Measurements from ENCODE around the gene LMO7. TPM values are rescaled to one million over a fixed set of nuclear protein-coding genes. Genes with fewer than 3 reads are reported as not detected.

Gene LMO7
- polyA plus RNA-seq, 1 experiment: 76.9 TPM

DNA sequence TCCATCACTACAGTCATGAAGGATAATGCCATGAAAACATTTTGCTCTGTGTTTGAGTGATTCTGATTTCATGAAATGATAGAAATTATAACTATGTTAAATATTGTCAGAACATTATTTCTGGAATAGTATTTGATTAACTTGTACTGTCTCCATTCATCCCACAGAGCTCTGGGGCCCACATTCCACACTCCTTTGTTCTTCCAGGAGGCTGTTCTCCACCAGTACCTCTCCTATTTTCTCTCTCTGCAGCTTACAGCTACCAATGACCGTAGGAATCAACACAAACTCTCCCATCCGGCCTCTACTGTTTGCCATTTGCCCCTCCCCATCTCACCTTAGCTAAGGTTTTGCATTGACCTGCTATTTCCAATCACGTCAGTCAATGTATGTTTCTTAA, 240.9 kb downstream of the LMO7 start:
- Histone ChIP-seq H3K9me3 (ENCODE audit: control insufficient read depth, insufficient read depth, low read length) (no peaks in the 10 kb centered on the region), H3K27ac (ENCODE audit: low read depth, low read length) (no peak overlapping the region), H3K4me3 (ENCODE audit: low read depth, low read length) (no peak overlapping the region), H3K27me3 (ENCODE audit: control insufficient read depth, insufficient read depth, low read length) (peaks cover 4% of the 10 kb centered on the region)
- no peak for DNase-seq (ENCODE audit: low read depth, low spot score)
- TF ChIP-seq, protein P1, sequence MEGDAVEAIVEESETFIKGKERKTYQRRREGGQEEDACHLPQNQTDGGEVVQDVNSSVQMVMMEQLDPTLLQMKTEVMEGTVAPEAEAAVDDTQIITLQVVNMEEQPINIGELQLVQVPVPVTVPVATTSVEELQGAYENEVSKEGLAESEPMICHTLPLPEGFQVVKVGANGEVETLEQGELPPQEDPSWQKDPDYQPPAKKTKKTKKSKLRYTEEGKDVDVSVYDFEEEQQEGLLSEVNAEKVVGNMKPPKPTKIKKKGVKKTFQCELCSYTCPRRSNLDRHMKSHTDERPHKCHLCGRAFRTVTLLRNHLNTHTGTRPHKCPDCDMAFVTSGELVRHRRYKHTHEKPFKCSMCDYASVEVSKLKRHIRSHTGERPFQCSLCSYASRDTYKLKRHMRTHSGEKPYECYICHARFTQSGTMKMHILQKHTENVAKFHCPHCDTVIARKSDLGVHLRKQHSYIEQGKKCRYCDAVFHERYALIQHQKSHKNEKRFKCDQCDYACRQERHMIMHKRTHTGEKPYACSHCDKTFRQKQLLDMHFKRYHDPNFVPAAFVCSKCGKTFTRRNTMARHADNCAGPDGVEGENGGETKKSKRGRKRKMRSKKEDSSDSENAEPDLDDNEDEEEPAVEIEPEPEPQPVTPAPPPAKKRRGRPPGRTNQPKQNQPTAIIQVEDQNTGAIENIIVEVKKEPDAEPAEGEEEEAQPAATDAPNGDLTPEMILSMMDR (IDR thresholded peaks at IDR 0.05; ENCODE audit: low read depth, low read length): no peak
- ChIA-PET CTCF (interaction anchor here (0.6 to 6.6 kb wide), 28 partner anchors 8 to 1103 kb away, joined by 3 to 132 read pairs (median 4); no protein-coding TSS in a partner anchor), POLR2A (no interaction called here)

- no peak for DNase-seq (ENCODE audit: low read depth, low spot score)
- ChIA-PET POLR2A (no interaction called here), CTCF (no interaction called here)
- Histone ChIP-seq H3K9me3 (ENCODE audit: control insufficient read depth, insufficient read depth, low read length) (no peaks in the 10 kb centered on the region), H3K27ac (ENCODE audit: low read depth, low read length) (no peak overlapping the region), H3K27me3 (ENCODE audit: control insufficient read depth, insufficient read depth, low read length) (peaks cover 4% of the 10 kb centered on the region), H3K4me3 (ENCODE audit: low read depth, low read length) (no peak overlapping the region)
- TF ChIP-seq, protein P1 (IDR thresholded peaks at IDR 0.05; ENCODE audit: low read depth, low read length): no peak
Observed at GRCh38 chr13:75879656-75880055, 243.5 kb downstream of the LMO7 start.

DNA sequence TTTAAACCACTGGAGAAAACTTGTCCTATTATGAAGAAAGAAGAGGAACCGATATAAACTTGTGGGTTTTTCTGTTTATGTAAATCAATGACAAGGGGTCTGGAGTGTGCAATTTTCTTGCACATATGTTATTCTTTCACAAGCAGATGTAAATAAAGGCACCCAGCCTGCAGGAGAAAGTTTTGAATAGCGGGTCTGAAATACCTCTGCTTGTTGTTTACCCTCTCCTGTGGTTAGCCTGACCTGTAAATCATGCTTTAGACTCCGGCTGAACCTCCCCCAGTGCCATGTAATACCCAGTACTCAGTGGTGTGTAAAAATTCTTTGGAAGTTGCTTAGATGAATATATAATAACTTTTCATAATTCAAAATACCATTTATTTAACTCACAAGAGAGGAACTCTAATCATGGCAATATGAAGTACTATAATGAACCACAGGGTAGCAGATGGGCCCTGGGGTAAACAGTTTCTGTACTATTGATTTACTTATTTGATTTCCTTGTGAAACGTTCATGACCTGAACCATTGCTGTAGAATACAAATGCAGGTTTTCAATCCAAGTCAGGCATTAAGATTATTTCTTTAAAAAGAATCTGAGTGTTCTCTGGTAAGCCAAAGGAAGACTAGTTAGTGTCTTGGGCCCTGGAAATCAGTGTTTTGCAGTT, 245.1 kb downstream of the LMO7 start:
- peaks cover 4% of the 10 kb centered on the region for H3K27me3 ChIP-seq (ENCODE audit: control insufficient read depth, insufficient read depth, low read length)
- H3K27ac ChIP-seq (ENCODE audit: low read depth, low read length): no peak overlapping the region
- ChIA-PET POLR2A (no interaction called here), CTCF (interaction anchor here (0.6 to 2.3 kb wide), 3 partner anchors 11 to 593 kb away, joined by 3 to 12 read pairs (median 4); no protein-coding TSS in a partner anchor)
- no peak overlapping the region for H3K4me3 ChIP-seq (ENCODE audit: low read depth, low read length)
- DNase-seq (ENCODE audit: low read depth, low spot score): peak; percentile 76
- no peaks in the 10 kb centered on the region for H3K9me3 ChIP-seq (ENCODE audit: control insufficient read depth, insufficient read depth, low read length)
- TF ChIP-seq, protein P1 (IDR thresholded peaks at IDR 0.05; ENCODE audit: low read depth, low read length): 0 out of 2 replicates have a peak, but pooled peaks have one; percentile 6

DNA sequence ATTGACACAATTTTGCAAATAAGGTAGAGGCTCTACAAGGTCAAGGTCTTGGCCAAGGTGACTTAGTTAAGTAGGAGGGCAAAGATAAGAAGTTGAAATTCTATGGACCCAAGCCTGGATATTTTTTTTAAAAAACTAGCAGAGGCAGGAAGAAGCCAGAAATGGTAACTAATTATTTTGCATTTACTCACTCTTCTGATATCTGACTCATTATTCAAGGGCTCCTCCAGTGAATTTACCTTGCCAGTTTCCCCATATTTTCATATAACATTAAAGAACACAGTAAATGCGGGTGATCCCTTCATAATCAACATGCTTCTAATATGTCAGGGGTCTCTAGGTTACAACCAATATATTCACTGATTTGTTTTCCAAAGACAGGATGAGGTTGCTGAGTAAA, 246.1 kb downstream of the LMO7 start:
- peaks cover 9% of the 10 kb centered on the region for H3K27me3 ChIP-seq (ENCODE audit: control insufficient read depth, insufficient read depth, low read length)
- DNase-seq (ENCODE audit: low read depth, low spot score): no peak
- TF ChIP-seq, protein P1 (IDR thresholded peaks at IDR 0.05; ENCODE audit: low read depth, low read length): no peak
- H3K27ac ChIP-seq (ENCODE audit: low read depth, low read length): no peak overlapping the region
- H3K4me3 ChIP-seq (ENCODE audit: low read depth, low read length): no peak overlapping the region
- no peaks in the 10 kb centered on the region for H3K9me3 ChIP-seq (ENCODE audit: control insufficient read depth, insufficient read depth, low read length)
- POLR2A ChIA-PET: no interaction called here
- CTCF ChIA-PET: interaction anchor here (0.6 to 2.3 kb wide), 6 partner anchors 12 to 1021 kb away, joined by 3 to 12 read pairs (median 4); no protein-coding TSS in a partner anchor

GRCh38 chr13:75889427-75889826, 253.3 kb downstream of the LMO7 start:
- POLR2A ChIA-PET: no interaction called here
- TF ChIP-seq, protein P1 (IDR thresholded peaks at IDR 0.05; ENCODE audit: low read depth, low read length): no peak
- H3K27me3 ChIP-seq (ENCODE audit: control insufficient read depth, insufficient read depth, low read length): peaks cover 4% of the 10 kb centered on the region
- H3K4me3 ChIP-seq (ENCODE audit: low read depth, low read length): no peak overlapping the region
- no peak for DNase-seq (ENCODE audit: low read depth, low spot score)
- no peaks in the 10 kb centered on the region for H3K9me3 ChIP-seq (ENCODE audit: control insufficient read depth, insufficient read depth, low read length)
- no peak overlapping the region for H3K27ac ChIP-seq (ENCODE audit: low read depth, low read length)
- CTCF ChIA-PET: interaction anchor here (0.6 to 2.5 kb wide), 6 partner anchors 8 to 585 kb away, joined by 3 to 10 read pairs (median 4); no protein-coding TSS in a partner anchor
